Esophagus muscularis mucosa (tissue), 4 donors: ENCODE results near the gene HSDL1.

Source experiments
- CTCF ChIP-seq, 3 experiments: fragments of 200-600 bp in 2 of 3; fragments of 450-650 bp in 1 of 3; sonication (generic) in 2 of 3; IDR thresholded peaks; one replicate each; pipeline ENCODE4 v1.5.1; 2017 to 2019; ENCODE audit warnings: antibody characterized with exemption in 3 of 3, mild to moderate bottlenecking in 2 of 3, moderate library complexity in 1 of 3
- EP300 ChIP-seq: sonication (generic); formaldehyde crosslinking; IDR thresholded peaks from one replicate; pipeline ENCODE4 v1.6.1; 2017; ENCODE audit warnings: antibody characterized with exemption
- POLR2A ChIP-seq: fragments of 450-650 bp; IDR thresholded peaks from one replicate; pipeline ENCODE4 v1.6.1; 2017; ENCODE audit warnings: antibody characterized with exemption, moderate library complexity, mild to moderate bottlenecking, low read depth
- POLR2AphosphoS5 ChIP-seq, 2 donors: sonication (generic); formaldehyde crosslinking; IDR thresholded peaks; one replicate each; pipeline ENCODE4 v1.6.1; 2017; ENCODE audit warnings: antibody characterized with exemption in 2 of 2

- TF ChIP-seq CTCF (IDR thresholded peaks at IDR 0.05) (no peak), POLR2AphosphoS5 (IDR thresholded peaks at IDR 0.05) (no peak), POLR2A (no peak), EP300 (no peak)
These were observed 64.6 kb downstream of the HSDL1 start for GRCh38 chr16:84080378-84080777.
